ENCODE data around the gene NRXN3. TPM values are rescaled to one million over a fixed set of nuclear protein-coding genes. Genes with fewer than 3 reads are reported as not detected.

The NRXN3 gene
- total and polyA plus RNA-seq, 3 experiments from 2014 or later: not detected

- Mint-ChIP-seq H3K4me1 (no peaks in the 10 kb centered on the region), H3K36me3 (no peaks in the 10 kb centered on the region), H3K4me3 (no peak overlapping the region), H3K27ac (no peak overlapping the region), H3K9me3 (peaks cover 0 to 14% (median 5%) of the 10 kb centered on the region in 5 donors), H3K27me3 (no peaks in the 10 kb centered on the region)
- Histone ChIP-seq H3K36me3 (ENCODE audit: insufficient read depth, low read length) (no peaks in the 10 kb centered on the region), H3K27ac (ENCODE audit: low read depth, low read length) (no peak overlapping the region), H3K27me3 (ENCODE audit: insufficient read depth, low read length, poor library complexity, severe bottlenecking) (no peaks in the 10 kb centered on the region), H3K4me1 (ENCODE audit: insufficient read depth, low read length) (no peaks in the 10 kb centered on the region), H3K9me3 (ENCODE audit: low read length) (no peaks in the 10 kb centered on the region), H3K4me3 (ENCODE audit: low read length) (no peak overlapping the region)
- ChIA-PET POLR2A (no interaction called here), CTCF (no interaction called here)
- no peak for DNase-seq
Observed at GRCh38 chr14:79370969-79371368, 1200.8 kb downstream of the NRXN3 start.

GRCh38 chr14:79373451-79373850, 1203.3 kb downstream of the NRXN3 start:
- no peaks in the 10 kb centered on the region for H3K9me3 ChIP-seq (ENCODE audit: low read length)
- no peaks in the 10 kb centered on the region for H3K4me1 ChIP-seq (ENCODE audit: insufficient read depth, low read length)
- no peaks in the 10 kb centered on the region for H3K4me1 Mint-ChIP-seq
- no peak overlapping the region for H3K27ac Mint-ChIP-seq
- H3K36me3 Mint-ChIP-seq: no peaks in the 10 kb centered on the region
- no peak overlapping the region for H3K4me3 ChIP-seq (ENCODE audit: low read length)
- ChIA-PET POLR2A (no interaction called here), CTCF (no interaction called here)
- no peaks in the 10 kb centered on the region for H3K36me3 ChIP-seq (ENCODE audit: insufficient read depth, low read length)
- no peaks in the 10 kb centered on the region for H3K27me3 ChIP-seq (ENCODE audit: insufficient read depth, low read length, poor library complexity, severe bottlenecking)
- H3K9me3 Mint-ChIP-seq: peaks cover 0 to 14% (median 5%) of the 10 kb centered on the region in 5 donors
- no peak overlapping the region for H3K27ac ChIP-seq (ENCODE audit: low read depth, low read length)
- DNase-seq: no peak
- no peak overlapping the region for H3K4me3 Mint-ChIP-seq
- no peaks in the 10 kb centered on the region for H3K27me3 Mint-ChIP-seq

GRCh38 chr14:79375356-79375755, 1205.2 kb downstream of the NRXN3 start:
- H3K27me3 Mint-ChIP-seq: no peaks in the 10 kb centered on the region
- Histone ChIP-seq H3K27ac (ENCODE audit: low read depth, low read length) (no peak overlapping the region), H3K4me1 (ENCODE audit: insufficient read depth, low read length) (no peaks in the 10 kb centered on the region), H3K9me3 (ENCODE audit: low read length) (no peaks in the 10 kb centered on the region), H3K36me3 (ENCODE audit: insufficient read depth, low read length) (no peaks in the 10 kb centered on the region), H3K27me3 (ENCODE audit: insufficient read depth, low read length, poor library complexity, severe bottlenecking) (no peaks in the 10 kb centered on the region), H3K4me3 (ENCODE audit: low read length) (no peak overlapping the region)
- DNase-seq: no peak
- no peaks in the 10 kb centered on the region for H3K36me3 Mint-ChIP-seq
- H3K4me3 Mint-ChIP-seq: no peak overlapping the region
- peaks cover 0 to 14% (median 0%) of the 10 kb centered on the region in 5 donors for H3K9me3 Mint-ChIP-seq
- POLR2A ChIA-PET: no interaction called here
- H3K4me1 Mint-ChIP-seq: no peaks in the 10 kb centered on the region
- CTCF ChIA-PET: no interaction called here
- H3K27ac Mint-ChIP-seq: no peak overlapping the region

GRCh38 chr14:79376557-79376956, 1206.4 kb downstream of the NRXN3 start:
- H3K27ac Mint-ChIP-seq: no peak overlapping the region
- Histone ChIP-seq H3K9me3 (ENCODE audit: low read length) (no peaks in the 10 kb centered on the region), H3K4me1 (ENCODE audit: insufficient read depth, low read length) (no peaks in the 10 kb centered on the region), H3K36me3 (ENCODE audit: insufficient read depth, low read length) (no peaks in the 10 kb centered on the region), H3K27me3 (ENCODE audit: insufficient read depth, low read length, poor library complexity, severe bottlenecking) (no peaks in the 10 kb centered on the region), H3K4me3 (ENCODE audit: low read length) (no peak overlapping the region), H3K27ac (ENCODE audit: low read depth, low read length) (no peak overlapping the region)
- no peaks in the 10 kb centered on the region for H3K36me3 Mint-ChIP-seq
- H3K27me3 Mint-ChIP-seq: no peaks in the 10 kb centered on the region
- DNase-seq: no peak
- peaks cover 0 to 14% (median 4%) of the 10 kb centered on the region in 5 donors for H3K9me3 Mint-ChIP-seq
- H3K4me1 Mint-ChIP-seq: no peaks in the 10 kb centered on the region
- ChIA-PET POLR2A (no interaction called here), CTCF (no interaction called here)
- H3K4me3 Mint-ChIP-seq: no peak overlapping the region

GRCh38 chr14:79378020-79378419, 1207.8 kb downstream of the NRXN3 start:
- no peak for DNase-seq
- Histone ChIP-seq H3K4me3 (ENCODE audit: low read length) (no peak overlapping the region), H3K36me3 (ENCODE audit: insufficient read depth, low read length) (no peaks in the 10 kb centered on the region), H3K9me3 (ENCODE audit: low read length) (no peaks in the 10 kb centered on the region), H3K27me3 (ENCODE audit: insufficient read depth, low read length, poor library complexity, severe bottlenecking) (no peaks in the 10 kb centered on the region), H3K4me1 (ENCODE audit: insufficient read depth, low read length) (no peaks in the 10 kb centered on the region), H3K27ac (ENCODE audit: low read depth, low read length) (no peak overlapping the region)
- CTCF ChIA-PET: no interaction called here
- Mint-ChIP-seq H3K27ac (no peak overlapping the region), H3K9me3 (peaks cover 0 to 10% (median 5%) of the 10 kb centered on the region in 5 donors), H3K27me3 (no peaks in the 10 kb centered on the region), H3K4me1 (no peaks in the 10 kb centered on the region), H3K4me3 (no peak overlapping the region), H3K36me3 (no peaks in the 10 kb centered on the region)
- POLR2A ChIA-PET: no interaction called here

- Mint-ChIP-seq H3K4me1 (no peaks in the 10 kb centered on the region), H3K27me3 (no peaks in the 10 kb centered on the region), H3K36me3 (no peaks in the 10 kb centered on the region), H3K9me3 (peaks cover 2 to 9% (median 5%) of the 10 kb centered on the region in 5 donors), H3K4me3 (no peak overlapping the region), H3K27ac (no peak overlapping the region)
- Histone ChIP-seq H3K4me1 (ENCODE audit: insufficient read depth, low read length) (no peaks in the 10 kb centered on the region), H3K4me3 (ENCODE audit: low read length) (no peak overlapping the region), H3K36me3 (ENCODE audit: insufficient read depth, low read length) (no peaks in the 10 kb centered on the region), H3K9me3 (ENCODE audit: low read length) (no peaks in the 10 kb centered on the region), H3K27me3 (ENCODE audit: insufficient read depth, low read length, poor library complexity, severe bottlenecking) (no peaks in the 10 kb centered on the region), H3K27ac (ENCODE audit: low read depth, low read length) (no peak overlapping the region)
- CTCF ChIA-PET: no interaction called here
- no peak for DNase-seq
- POLR2A ChIA-PET: no interaction called here
Observed at GRCh38 chr14:79379266-79379665, 1209.1 kb downstream of the NRXN3 start.

- no peaks in the 10 kb centered on the region for H3K4me1 Mint-ChIP-seq
- no peaks in the 10 kb centered on the region for H3K27me3 ChIP-seq (ENCODE audit: insufficient read depth, low read length, poor library complexity, severe bottlenecking)
- no peak for DNase-seq
- no peak overlapping the region for H3K4me3 ChIP-seq (ENCODE audit: low read length)
- H3K27me3 Mint-ChIP-seq: no peaks in the 10 kb centered on the region
- peaks cover 4 to 12% (median 6%) of the 10 kb centered on the region in 5 donors for H3K9me3 Mint-ChIP-seq
- no peaks in the 10 kb centered on the region for H3K4me1 ChIP-seq (ENCODE audit: insufficient read depth, low read length)
- H3K27ac ChIP-seq (ENCODE audit: low read depth, low read length): no peak overlapping the region
- CTCF ChIA-PET: no interaction called here
- H3K36me3 Mint-ChIP-seq: no peaks in the 10 kb centered on the region
- POLR2A ChIA-PET: no interaction called here
- no peak overlapping the region for H3K27ac Mint-ChIP-seq
- H3K36me3 ChIP-seq (ENCODE audit: insufficient read depth, low read length): no peaks in the 10 kb centered on the region
- H3K9me3 ChIP-seq (ENCODE audit: low read length): no peaks in the 10 kb centered on the region
- H3K4me3 Mint-ChIP-seq: no peak overlapping the region
Observed at GRCh38 chr14:79383031-79383430, 1212.9 kb downstream of the NRXN3 start.

- DNase-seq: no peak
- no peaks in the 10 kb centered on the region for H3K4me1 Mint-ChIP-seq
- Histone ChIP-seq H3K4me1 (ENCODE audit: insufficient read depth, low read length) (no peaks in the 10 kb centered on the region), H3K4me3 (ENCODE audit: low read length) (no peak overlapping the region), H3K36me3 (ENCODE audit: insufficient read depth, low read length) (no peaks in the 10 kb centered on the region), H3K27me3 (ENCODE audit: insufficient read depth, low read length, poor library complexity, severe bottlenecking) (no peaks in the 10 kb centered on the region), H3K27ac (ENCODE audit: low read depth, low read length) (no peak overlapping the region), H3K9me3 (ENCODE audit: low read length) (no peaks in the 10 kb centered on the region)
- no peaks in the 10 kb centered on the region for H3K27me3 Mint-ChIP-seq
- peaks cover 6 to 11% (median 6%) of the 10 kb centered on the region in 5 donors for H3K9me3 Mint-ChIP-seq
- no peak overlapping the region for H3K4me3 Mint-ChIP-seq
- POLR2A ChIA-PET: no interaction called here
- CTCF ChIA-PET: no interaction called here
- no peak overlapping the region for H3K27ac Mint-ChIP-seq
- H3K36me3 Mint-ChIP-seq: no peaks in the 10 kb centered on the region
Observed at GRCh38 chr14:79383475-79383874, 1213.3 kb downstream of the NRXN3 start.

- Mint-ChIP-seq H3K27ac (no peak overlapping the region), H3K4me3 (no peak overlapping the region), H3K27me3 (no peaks in the 10 kb centered on the region), H3K9me3 (peaks cover 2 to 8% (median 4%) of the 10 kb centered on the region in 5 donors), H3K36me3 (no peaks in the 10 kb centered on the region), H3K4me1 (no peaks in the 10 kb centered on the region)
- H3K27ac ChIP-seq (ENCODE audit: low read depth, low read length): no peak overlapping the region
- POLR2A ChIA-PET: no interaction called here
- H3K4me1 ChIP-seq (ENCODE audit: insufficient read depth, low read length): no peaks in the 10 kb centered on the region
- H3K36me3 ChIP-seq (ENCODE audit: insufficient read depth, low read length): no peaks in the 10 kb centered on the region
- CTCF ChIA-PET: no interaction called here
- no peak overlapping the region for H3K4me3 ChIP-seq (ENCODE audit: low read length)
- DNase-seq: no peak
- H3K27me3 ChIP-seq (ENCODE audit: insufficient read depth, low read length, poor library complexity, severe bottlenecking): no peaks in the 10 kb centered on the region
- no peaks in the 10 kb centered on the region for H3K9me3 ChIP-seq (ENCODE audit: low read length)
Observed at GRCh38 chr14:79395061-79395460, 1224.9 kb downstream of the NRXN3 start.

Data from CD8-positive, alpha-beta memory T cell (primary cell).